Activated naive CD4-positive, alpha-beta T cell treated with anti-CD3 and anti-CD28 coated beads, Interleukin-2, amount 50 U/mL, for 24 hours (primary cell): ENCODE data around the gene SPSB2.
A peak's percentile ranks its signal among the peaks of the same experiment; 100 is the strongest.
"Not testable (repeated sequence)": the region's sequence is repeated elsewhere in the genome, so short reads cannot be mapped to it uniquely, and the experiment has no call there.

ENCODE experiments used
- H3K27ac Mint-ChIP-seq: one replicate; pipeline ENCODE4 v1.8.0; 2021; ENCODE audit warnings: mild to moderate bottlenecking, mixed read lengths
- H3K27me3 Mint-ChIP-seq: one replicate; pipeline ENCODE4 v1.8.0; 2021; ENCODE audit warnings: mixed read lengths
- H3K36me3 Mint-ChIP-seq: one replicate; pipeline ENCODE4 v1.8.0; 2021; ENCODE audit warnings: mixed read lengths
- H3K4me1 Mint-ChIP-seq: one replicate; pipeline ENCODE4 v1.8.0; 2021; ENCODE audit warnings: mixed read lengths
- H3K4me3 Mint-ChIP-seq: one replicate; pipeline ENCODE4 v1.8.0; 2021; ENCODE audit warnings: mild to moderate bottlenecking, mixed read lengths
- H3K9me3 Mint-ChIP-seq: one replicate; pipeline ENCODE4 v1.8.0; 2021; ENCODE audit warnings: mixed read lengths

The SPSB2 gene

GRCh38 chr12:6866920-6867412, 6.1 kb downstream of the SPSB2 start:
- H3K36me3 Mint-ChIP-seq: peaks cover 16% of the 10 kb centered on the region
- peak overlapping the region; percentile 98 for H3K27ac Mint-ChIP-seq
- H3K9me3 Mint-ChIP-seq: no peaks in the 10 kb centered on the region
- peaks cover 38% of the 10 kb centered on the region for H3K4me1 Mint-ChIP-seq
- H3K27me3 Mint-ChIP-seq: no peaks in the 10 kb centered on the region
- H3K4me3 Mint-ChIP-seq: peak overlapping the region; percentile 94

- H3K27ac Mint-ChIP-seq: no peak overlapping the region
- peaks cover 32% of the 10 kb centered on the region for H3K4me1 Mint-ChIP-seq
- H3K27me3 Mint-ChIP-seq: no peaks in the 10 kb centered on the region
- H3K9me3 Mint-ChIP-seq: no peaks in the 10 kb centered on the region
- H3K4me3 Mint-ChIP-seq: peak overlapping the region; percentile 94
- peaks cover 16% of the 10 kb centered on the region for H3K36me3 Mint-ChIP-seq
These were observed 6.8 kb downstream of the SPSB2 start for GRCh38 chr12:6866163-6866919.

- not testable (repeated sequence) for H3K4me3 Mint-ChIP-seq, H3K9me3 Mint-ChIP-seq, H3K27me3 Mint-ChIP-seq
- H3K36me3 Mint-ChIP-seq: peaks cover 25% of the 10 kb centered on the region
- peak overlapping the region; percentile 77 for H3K27ac Mint-ChIP-seq
- H3K4me1 Mint-ChIP-seq: peaks cover 22% of the 10 kb centered on the region
These were observed 7.8 kb downstream of the SPSB2 start for GRCh38 chr12:6865307-6865706.

- H3K4me1 Mint-ChIP-seq: peaks cover 7% of the 10 kb centered on the region
- H3K36me3 Mint-ChIP-seq: peaks cover 22% of the 10 kb centered on the region
- no peaks in the 10 kb centered on the region for H3K27me3 Mint-ChIP-seq
- H3K27ac Mint-ChIP-seq: no peak overlapping the region
- no peaks in the 10 kb centered on the region for H3K9me3 Mint-ChIP-seq
- H3K4me3 Mint-ChIP-seq: no peak overlapping the region
These were observed 9.3 kb downstream of the SPSB2 start for GRCh38 chr12:6863586-6864321.

GRCh38 chr12:6863033-6863432, 10.1 kb downstream of the SPSB2 start:
- Mint-ChIP-seq H3K4me3 (no peak overlapping the region), H3K36me3 (peaks cover 19% of the 10 kb centered on the region), H3K27me3 (no peaks in the 10 kb centered on the region), H3K27ac (no peak overlapping the region), H3K9me3 (no peaks in the 10 kb centered on the region), H3K4me1 (no peaks in the 10 kb centered on the region)

- no peaks in the 10 kb centered on the region for H3K9me3 Mint-ChIP-seq
- no peak overlapping the region for H3K4me3 Mint-ChIP-seq
These were observed 11.7 kb downstream of the SPSB2 start for GRCh38 chr12:6861391-6861790.

GRCh38 chr12:6860942-6861341, 12.2 kb downstream of the SPSB2 start:
- H3K36me3 Mint-ChIP-seq: peaks cover 25% of the 10 kb centered on the region

More at GRCh38 chr12:6861391-6861790, 11.7 kb downstream of the SPSB2 start:
- no peak overlapping the region for H3K27ac Mint-ChIP-seq
- no peaks in the 10 kb centered on the region for H3K27me3 Mint-ChIP-seq
- peaks cover 25% of the 10 kb centered on the region for H3K36me3 Mint-ChIP-seq
- H3K4me1 Mint-ChIP-seq: no peaks in the 10 kb centered on the region

GRCh38 chr12:6860116-6860515, 13.0 kb downstream of the SPSB2 start:
- Mint-ChIP-seq H3K27ac (no peak overlapping the region), H3K36me3 (peaks cover 24% of the 10 kb centered on the region), H3K4me3 (no peak overlapping the region), H3K4me1 (peaks cover 5% of the 10 kb centered on the region), H3K27me3 (no peaks in the 10 kb centered on the region), H3K9me3 (no peaks in the 10 kb centered on the region)

More at GRCh38 chr12:6860942-6861341, 12.2 kb downstream of the SPSB2 start:
- H3K27me3 Mint-ChIP-seq: no peaks in the 10 kb centered on the region
- no peak overlapping the region for H3K27ac Mint-ChIP-seq
- no peaks in the 10 kb centered on the region for H3K9me3 Mint-ChIP-seq
- H3K4me1 Mint-ChIP-seq: peaks cover under 1% of the 10 kb centered on the region
- H3K4me3 Mint-ChIP-seq: no peak overlapping the region

- Mint-ChIP-seq H3K9me3 (no peaks in the 10 kb centered on the region), H3K4me3 (no peak overlapping the region), H3K36me3 (peaks cover 22% of the 10 kb centered on the region), H3K27ac (no peak overlapping the region), H3K27me3 (no peaks in the 10 kb centered on the region), H3K4me1 (peaks cover 14% of the 10 kb centered on the region)
These were observed 14.3 kb downstream of the SPSB2 start for GRCh38 chr12:6858799-6859198.

GRCh38 chr12:6855322-6855721, 17.8 kb downstream of the SPSB2 start:
- Mint-ChIP-seq H3K27ac (no peak overlapping the region), H3K4me3 (no peak overlapping the region), H3K9me3 (no peaks in the 10 kb centered on the region), H3K36me3 (peaks cover 9% of the 10 kb centered on the region), H3K4me1 (peaks cover 26% of the 10 kb centered on the region), H3K27me3 (no peaks in the 10 kb centered on the region)

- peaks cover 26% of the 10 kb centered on the region for H3K4me1 Mint-ChIP-seq
- H3K27ac Mint-ChIP-seq: peak overlapping the region; percentile 95
- no peaks in the 10 kb centered on the region for H3K27me3 Mint-ChIP-seq
- H3K36me3 Mint-ChIP-seq: peaks cover 9% of the 10 kb centered on the region
- peak overlapping the region; percentile 88 for H3K4me3 Mint-ChIP-seq
- no peaks in the 10 kb centered on the region for H3K9me3 Mint-ChIP-seq
These were observed 19.1 kb downstream of the SPSB2 start for GRCh38 chr12:6854036-6854435.

GRCh38 chr12:6853626-6854025, 19.5 kb downstream of the SPSB2 start:
- H3K27me3 Mint-ChIP-seq: no peaks in the 10 kb centered on the region
- peaks cover 9% of the 10 kb centered on the region for H3K36me3 Mint-ChIP-seq
- H3K9me3 Mint-ChIP-seq: no peaks in the 10 kb centered on the region
- peaks cover 26% of the 10 kb centered on the region for H3K4me1 Mint-ChIP-seq
- H3K27ac Mint-ChIP-seq: peak overlapping the region; percentile 95
- peak overlapping the region; percentile 88 for H3K4me3 Mint-ChIP-seq

GRCh38 chr12:6852651-6853354, 20.3 kb downstream of the SPSB2 start:
- no peaks in the 10 kb centered on the region for H3K9me3 Mint-ChIP-seq
- H3K36me3 Mint-ChIP-seq: peaks cover 7% of the 10 kb centered on the region
- peaks cover 26% of the 10 kb centered on the region for H3K4me1 Mint-ChIP-seq
- H3K27ac Mint-ChIP-seq: peak overlapping the region; percentile 95
- H3K4me3 Mint-ChIP-seq: peak overlapping the region; percentile 88
- no peaks in the 10 kb centered on the region for H3K27me3 Mint-ChIP-seq

- Mint-ChIP-seq H3K4me1 (peaks cover 26% of the 10 kb centered on the region), H3K27ac (peak within 1 kb of the TSS; percentile 95), H3K4me3 (peak within 1 kb of the TSS; percentile 88), H3K36me3 (peaks cover 1% of the 10 kb centered on the region), H3K9me3 (no peaks in the 10 kb centered on the region), H3K27me3 (no peaks in the 10 kb centered on the region)
These were observed 21.0 kb downstream of the SPSB2 start, which contains the start of gene USP5 for GRCh38 chr12:6851921-6852650. Gene USP5 (plus strand): TSS chr12:6852150. CDS start chr12:6852180, 30 bp downstream.
